ENCODE results near the gene ZRSR2. TPM values are rescaled to one million over a fixed set of nuclear protein-coding genes. Genes with fewer than 3 reads are reported as not detected.

The ZRSR2 gene
- total and polyA plus RNA-seq, 2 of the 8 experiments (the other 6 are each of a cell fraction or from before 2014, with no cell fraction given): 3.9 to 6.9 TPM

DNA sequence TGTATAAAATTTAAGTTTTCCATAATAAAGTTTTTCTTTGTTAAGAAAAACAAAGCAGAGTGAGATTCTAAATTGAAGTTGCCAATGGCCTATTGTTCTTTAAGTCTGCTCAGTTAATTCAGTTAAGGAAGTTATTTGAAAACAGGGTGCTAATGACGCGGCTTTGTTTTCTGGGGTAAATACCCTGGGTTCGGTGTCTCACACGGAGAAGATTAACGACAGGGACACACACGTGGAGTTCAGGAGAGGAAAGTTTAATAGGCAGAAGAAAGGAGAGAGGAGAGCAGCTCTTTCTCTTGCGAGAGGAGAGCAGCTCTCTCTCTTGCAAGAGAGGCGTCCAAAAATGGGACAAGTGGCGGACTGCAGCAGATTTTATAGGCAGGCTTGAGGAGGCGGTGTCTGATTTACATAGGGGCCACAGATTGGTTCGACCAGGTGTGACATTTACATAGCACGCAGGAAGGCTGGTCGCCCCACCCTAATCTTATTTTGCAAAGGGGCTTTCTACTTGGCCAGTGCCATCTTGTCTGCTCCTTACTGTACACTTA, 42.6 kb upstream of the ZRSR2 start:
- no peaks in the 10 kb centered on the region for H3K9me3 ChIP-seq (ENCODE audit: insufficient read depth in 2 of 2, low read depth in 1 of 2, low read length in 1 of 2)
- H4K20me1 ChIP-seq (replicated peaks in 1 of 2; ENCODE audit: control insufficient read depth in 1 of 2, insufficient read depth in 2 of 2, low read length in 2 of 2): no peaks in the 10 kb centered on the region
- DNase-seq (ENCODE audit: low read depth in 1 of 2, low spot score in 2 of 2) (no peak), FAIRE-seq (peak; percentile 89)
- no peak overlapping the region for H3K14ac ChIP-seq (ENCODE audit: insufficient read length)
- H2BK120ac ChIP-seq (replicated peaks; ENCODE audit: low read depth, low read length): no peak overlapping the region
- H3K56ac ChIP-seq (replicated peaks; ENCODE audit: insufficient read length, low read depth, low read length): no peak overlapping the region
- H3K79me2 ChIP-seq (ENCODE audit: control insufficient read depth in 1 of 2, insufficient read depth in 2 of 2, low read length in 2 of 2): no peaks in the 10 kb centered on the region
- no peak overlapping the region for H2AK5ac ChIP-seq (ENCODE audit: low read depth, low read length)
- H3K23me2 ChIP-seq (ENCODE audit: low read depth, low read length): no peaks in the 10 kb centered on the region
- H4K8ac ChIP-seq (ENCODE audit: extremely low read depth, insufficient read depth, low read length): no peak overlapping the region
- no peak overlapping the region for H3K27ac ChIP-seq (ENCODE audit: low read depth, low read length)
- H3K27me3 ChIP-seq (replicated peaks in 1 of 4; ENCODE audit: control insufficient read depth in 3 of 4, extremely low read depth in 1 of 4, insufficient read depth in 3 of 4, low read length in 3 of 4): no peaks in the 10 kb centered on the region
- peaks cover 0 to 3% (median 1%) of the 10 kb centered on the region in 4 experiments; a peak in 3 of 7 replicates for H3K4me1 ChIP-seq (replicated peaks in 1 of 4; ENCODE audit: control insufficient read depth in 3 of 4, insufficient read depth in 4 of 4, low read length in 3 of 4)
- H3K18ac ChIP-seq (ENCODE audit: extremely low read depth, low read length): peak overlapping the region; percentile 48; the same call in 1 of the 2 replicates
- no peak overlapping the region for H2BK15ac ChIP-seq (ENCODE audit: low read length)
- ChIA-PET POLR2A (ENCODE audit: partially characterized antibody) (no interaction called here), CTCF (ENCODE audit: partially characterized antibody) (no interaction called here)
- H2BK20ac ChIP-seq (ENCODE audit: low read length): no peak overlapping the region
- H4K91ac ChIP-seq (replicated peaks; ENCODE audit: insufficient read length, low read length): no peak overlapping the region
- no peaks in the 10 kb centered on the region for H3K79me1 ChIP-seq (ENCODE audit: low read depth, low read length)
- H4K5ac ChIP-seq (ENCODE audit: insufficient read length, low read depth, low read length): no peak overlapping the region
- no peak overlapping the region for H2AFZ ChIP-seq (ENCODE audit: low read length)
- no peak overlapping the region for H3K4ac ChIP-seq (replicated peaks; ENCODE audit: insufficient read length, low read depth, low read length)
- no peak overlapping the region for H3K4me2 ChIP-seq (ENCODE audit: insufficient read depth in 1 of 2, low read depth in 2 of 2, low read length in 2 of 2)
- TF ChIP-seq TAF1 (IDR thresholded peaks at IDR 0.05; ENCODE audit: low read depth, low read length) (no peak), HDAC2 (IDR thresholded peaks at IDR 0.05; ENCODE audit: borderline replicate concordance in 1 of 2, low read depth in 2 of 2, low read length in 2 of 2) (no peak), EGR1 (IDR thresholded peaks at IDR 0.05; ENCODE audit: borderline replicate concordance, low read depth, low read length) (no peak), HDAC6 (IDR thresholded peaks at IDR 0.05; ENCODE audit: low read depth, low read length) (no peak), SUZ12 (IDR thresholded peaks at IDR 0.05; ENCODE audit: low read length) (no peak), TEAD4 (IDR thresholded peaks at IDR 0.05; ENCODE audit: low read depth, low read length) (no peak), KDM5A (IDR thresholded peaks at IDR 0.05; ENCODE audit: low read length) (no peak), SIX5 (IDR thresholded peaks at IDR 0.05; ENCODE audit: low read depth, low read length) (no peak), SIRT6 (IDR thresholded peaks at IDR 0.05; ENCODE audit: low read length) (no peak), SAP30 (IDR thresholded peaks at IDR 0.05; ENCODE audit: insufficient read depth, insufficient replicate concordance, low read length) (no peak), CEBPB (IDR thresholded peaks at IDR 0.05; ENCODE audit: low read depth, low read length) (no peak), POLR2AphosphoS5 (IDR thresholded peaks at IDR 0.05; ENCODE audit: low read depth, low read length) (no peak), CBX8 (IDR thresholded peaks at IDR 0.05; ENCODE audit: borderline replicate concordance, low read depth, low read length) (no peak)
- 56% methylated on average over 6 of the region's 13 CpGs; no CpG with 5 or more reads in 1 of the 2 experiments for WGBS, 2 experiments (ENCODE audit: extremely low coverage in 1 of 2, insufficient coverage in 1 of 2, insufficient read length in 1 of 2, insufficient replicate concordance in 2 of 2, low coverage in 1 of 2, low lambda C conversion rate in 2 of 2, missing lambda C conversion rate in 1 of 2)
- H3K36me3 ChIP-seq (ENCODE audit: control insufficient read depth in 2 of 4, insufficient read depth in 4 of 4, low read length in 3 of 4): no peaks in the 10 kb centered on the region
- no peak overlapping the region for H3K23ac ChIP-seq (ENCODE audit: insufficient read length)
- no peak overlapping the region for H3K9ac ChIP-seq (replicated peaks in 1 of 4; ENCODE audit: extremely low read depth in 1 of 4, low read depth in 3 of 4, low read length in 3 of 4)
- no peak overlapping the region for H3K4me3 ChIP-seq (ENCODE audit: extremely low read depth in 1 of 4, insufficient read depth in 2 of 4, low read depth in 3 of 4, low read length in 4 of 4)
- no peak overlapping the region for H2BK5ac ChIP-seq (ENCODE audit: low read depth, low read length)
- no peak overlapping the region for H2BK12ac ChIP-seq (ENCODE audit: low read depth, low read length)

All from H1 (cell line).